HPDE6-E6E7 (cell line): Measurements from ENCODE around the gene ACACA.

Source experiments
- DNase-seq: peaks from one replicate; pipeline ENCODE4 v3.0.0; 2011; ENCODE audit warnings: missing footprints; ENCODE audit errors: extremely low spot score

ACACA gene

GRCh38 chr17:37292429-37293139 lies 114.1 kb downstream of the ACACA start:
- no peak for DNase-seq

- DNase-seq, result no peak
These were observed 115.3 kb downstream of the ACACA start for GRCh38 chr17:37291351-37291750.

- no peak for DNase-seq
These were observed 120.2 kb downstream of the ACACA start for GRCh38 chr17:37286430-37286829.

GRCh38 chr17:37284191-37284590 lies 122.4 kb downstream of the ACACA start:
- no peak for DNase-seq

- no peak for DNase-seq
These were observed 123.1 kb downstream of the ACACA start for GRCh38 chr17:37283414-37283961.

- no peak for DNase-seq
These were observed 125.8 kb downstream of the ACACA start for GRCh38 chr17:37280841-37281240.

GRCh38 chr17:37278247-37278894 lies 128.3 kb downstream of the ACACA start:
- no peak for DNase-seq

- DNase-seq, result no peak
These were observed 130.2 kb downstream of the ACACA start for GRCh38 chr17:37276475-37276874.

- DNase-seq, result no peak
These were observed 132.2 kb downstream of the ACACA start for GRCh38 chr17:37274461-37274860.

- DNase-seq, result no peak
These were observed 133.1 kb downstream of the ACACA start for GRCh38 chr17:37273409-37274051.

GRCh38 chr17:37265446-37266173 lies 141.0 kb downstream of the ACACA start:
- DNase-seq, result no peak

- DNase-seq, result no peak
These were observed 145.3 kb downstream of the ACACA start for GRCh38 chr17:37261286-37261685.

GRCh38 chr17:37259030-37259735 lies 147.5 kb downstream of the ACACA start:
- no peak for DNase-seq

- DNase-seq, result no peak
These were observed 150.0 kb downstream of the ACACA start for GRCh38 chr17:37256627-37257026.

- no peak for DNase-seq
These were observed 151.2 kb downstream of the ACACA start for GRCh38 chr17:37255432-37255831.

- no peak for DNase-seq
These were observed 158.8 kb downstream of the ACACA start for GRCh38 chr17:37247825-37248224.

GRCh38 chr17:37246085-37246484 lies 160.6 kb downstream of the ACACA start:
- no peak for DNase-seq

- no peak for DNase-seq
These were observed 166.3 kb downstream of the ACACA start for GRCh38 chr17:37240381-37240780.

GRCh38 chr17:37239690-37240334 lies 166.8 kb downstream of the ACACA start:
- DNase-seq, result peak; percentile 3

- DNase-seq, result no peak
These were observed 172.5 kb downstream of the ACACA start for GRCh38 chr17:37234106-37234505.

- no peak for DNase-seq
These were observed 173.6 kb downstream of the ACACA start for GRCh38 chr17:37233036-37233435.
